ENCODE measurements around the gene USH1C.

The USH1C gene

GRCh38 chr11:17579451-17579850 lies 35.2 kb upstream of the USH1C start:
- no peak for ATAC-seq
- TF ChIP-seq TCF4 (CRISPR knock-in tag; IDR thresholded peaks at IDR 0.05; ENCODE audit: borderline replicate concordance) = no peak
- no peak for TF ChIP-seq POU6F1 (CRISPR knock-in tag; IDR thresholded peaks at IDR 0.05; ENCODE audit: borderline replicate concordance, low read depth)
- TF ChIP-seq ESRRG (CRISPR knock-in tag; IDR thresholded peaks at IDR 0.05) = no peak
- TF ChIP-seq CSRNP3 (CRISPR knock-in tag; IDR thresholded peaks at IDR 0.05) = no peak
- no peak for TF ChIP-seq BACH2 (CRISPR knock-in tag; IDR thresholded peaks at IDR 0.05; ENCODE audit: borderline replicate concordance)
- no peak for TF ChIP-seq RARB (CRISPR knock-in tag; IDR thresholded peaks at IDR 0.05)
- TF ChIP-seq PPARA (CRISPR knock-in tag; IDR thresholded peaks at IDR 0.05; ENCODE audit: borderline replicate concordance) = no peak
- no peak for TF ChIP-seq GLIS3 (CRISPR knock-in tag; IDR thresholded peaks at IDR 0.05)

- no peak for ATAC-seq
Measured at GRCh38 chr11:17578958-17579357, 34.7 kb upstream of the USH1C start.

GRCh38 chr11:17578296-17578695 lies 34.1 kb upstream of the USH1C start:
- no peak for ATAC-seq

More at GRCh38 chr11:17578958-17579357, 34.7 kb upstream of the USH1C start:
- TF ChIP-seq SNAI2 (CRISPR knock-in tag; IDR thresholded peaks at IDR 0.05) (no peak), TOX (CRISPR knock-in tag; IDR thresholded peaks at IDR 0.05; ENCODE audit: borderline replicate concordance) (no peak), ZFP3 (CRISPR knock-in tag; IDR thresholded peaks at IDR 0.05) (no peak), ZFP30 (CRISPR knock-in tag; IDR thresholded peaks at IDR 0.05) (no peak), ZNF8 (CRISPR knock-in tag; IDR thresholded peaks at IDR 0.05) (no peak), TSHZ2 (CRISPR knock-in tag; IDR thresholded peaks at IDR 0.05) (no peak), TCF4 (CRISPR knock-in tag; IDR thresholded peaks at IDR 0.05; ENCODE audit: borderline replicate concordance) (no peak), ARNTL (CRISPR knock-in tag; IDR thresholded peaks at IDR 0.05; ENCODE audit: borderline replicate concordance, low read depth) (no peak), PPARA (CRISPR knock-in tag; IDR thresholded peaks at IDR 0.05; ENCODE audit: borderline replicate concordance) (no peak)

More at GRCh38 chr11:17578296-17578695, 34.1 kb upstream of the USH1C start:
- TF ChIP-seq ZNF70 (CRISPR knock-in tag; IDR thresholded peaks at IDR 0.05) (no peak), ZC3H10 (CRISPR knock-in tag; IDR thresholded peaks at IDR 0.05) (no peak), SNAI2 (CRISPR knock-in tag; IDR thresholded peaks at IDR 0.05) (no peak), ESRRG (CRISPR knock-in tag; IDR thresholded peaks at IDR 0.05) (no peak), ZFP3 (CRISPR knock-in tag; IDR thresholded peaks at IDR 0.05) (no peak), ZNF565 (CRISPR knock-in tag; conservative IDR thresholded peaks at IDR 0.05; ENCODE audit: low read depth) (no peak), CSDC2 (CRISPR knock-in tag; IDR thresholded peaks at IDR 0.05) (no peak), GLIS3 (CRISPR knock-in tag; IDR thresholded peaks at IDR 0.05) (no peak), RARB (CRISPR knock-in tag; IDR thresholded peaks at IDR 0.05) (no peak), PPARA (CRISPR knock-in tag; IDR thresholded peaks at IDR 0.05; ENCODE audit: borderline replicate concordance) (no peak), TOX (CRISPR knock-in tag; IDR thresholded peaks at IDR 0.05; ENCODE audit: borderline replicate concordance) (no peak), ISL1 (CRISPR knock-in tag; IDR thresholded peaks at IDR 0.05) (no peak), PATZ1 (CRISPR knock-in tag; IDR thresholded peaks at IDR 0.05; ENCODE audit: borderline replicate concordance) (no peak), BACH2 (CRISPR knock-in tag; IDR thresholded peaks at IDR 0.05; ENCODE audit: borderline replicate concordance) (no peak), TCF4 (CRISPR knock-in tag; IDR thresholded peaks at IDR 0.05; ENCODE audit: borderline replicate concordance) (no peak)

Measured in SK-N-SH treated with all-trans-retinoic acid at 6 μM for 48 hours (cell line).